Stimulated activated CD8-positive, alpha-beta memory T cell treated with anti-CD3 and anti-CD28 coated beads, Interleukin-15, amount 100 ng/mL, for 48 hours (primary cell): ENCODE data around the gene PLPPR1.

Experiments
- DNase-seq, 2 donors: peaks; one replicate each; pipeline ENCODE4 v3.0.0-alpha.2; 2020; ENCODE audit warnings: low read depth in 2 of 2

Gene PLPPR1

DNA sequence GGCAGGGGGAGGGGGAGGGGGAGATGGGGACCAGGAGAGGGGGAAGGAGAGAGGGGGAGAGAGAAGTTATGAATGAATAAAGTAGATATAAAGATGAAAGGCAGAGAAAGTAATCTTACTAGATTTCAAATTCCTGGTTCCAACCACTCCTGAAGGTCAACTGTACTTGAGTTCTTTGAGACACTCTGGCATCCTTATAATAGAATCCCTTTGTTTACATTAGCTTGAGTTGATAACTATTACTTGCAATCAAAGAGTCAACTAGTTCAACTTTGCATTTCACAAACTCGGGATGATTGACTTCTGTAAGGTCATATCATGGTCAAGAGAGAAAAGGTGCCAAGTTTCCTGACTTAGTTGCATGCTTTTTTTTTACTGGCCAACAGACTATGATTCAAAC lies 314.1 kb downstream of the PLPPR1 start:
- no peak for DNase-seq

- no peak for DNase-seq
Observed at GRCh38 chr9:101350285-101350684, 321.8 kb downstream of the PLPPR1 start.

DNA sequence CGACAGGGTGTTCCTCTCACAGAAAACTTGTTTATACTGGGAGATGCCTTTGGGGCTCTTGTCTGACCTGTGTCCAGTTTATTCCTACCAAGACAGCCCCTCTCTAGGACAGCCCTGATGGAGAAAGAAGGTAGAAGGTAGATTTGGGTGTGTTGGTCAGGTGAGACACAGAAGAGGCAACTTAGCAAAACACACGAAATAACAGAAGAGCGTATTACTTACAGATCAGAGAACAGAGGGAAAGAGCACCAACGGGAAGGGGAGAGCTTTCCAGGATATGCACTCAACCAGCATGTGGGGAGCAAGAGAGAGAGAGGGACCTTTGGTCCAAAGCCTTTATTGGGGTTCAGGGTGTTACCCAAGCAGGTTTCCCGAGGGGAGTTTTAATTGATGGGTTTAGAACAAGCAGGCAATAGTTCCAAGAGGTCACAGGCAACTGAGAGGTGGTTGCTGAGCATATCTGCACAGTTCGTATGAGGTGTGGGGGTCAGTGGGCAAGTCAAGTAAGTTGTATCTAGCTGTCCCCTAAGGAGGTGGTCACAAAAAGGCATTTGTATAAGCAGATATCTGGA lies 324.5 kb downstream of the PLPPR1 start:
- DNase-seq = no peak

DNA sequence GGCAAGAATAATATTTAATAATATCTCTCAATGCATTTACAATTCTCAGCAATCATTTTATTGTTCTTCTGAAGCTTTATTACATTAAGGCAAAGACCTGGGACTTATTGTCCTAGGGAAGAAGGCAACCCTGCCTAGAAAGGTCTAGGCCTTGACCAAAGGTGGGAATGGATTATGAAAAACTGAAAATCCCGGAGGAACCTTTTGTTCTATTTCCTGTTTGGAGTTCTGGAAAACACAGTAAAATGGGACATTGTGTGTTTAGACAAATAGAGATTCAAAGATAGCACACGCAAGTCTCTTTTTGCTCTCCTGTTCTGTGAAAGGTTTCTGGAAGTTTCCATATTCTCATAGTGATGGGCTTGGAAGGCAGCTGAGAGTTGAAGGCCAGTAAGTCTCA lies 325.2 kb downstream of the PLPPR1 start:
- no peak for DNase-seq

GRCh38 chr9:101354143-101354764 lies 325.7 kb downstream of the PLPPR1 start:
- no peak for DNase-seq

DNA sequence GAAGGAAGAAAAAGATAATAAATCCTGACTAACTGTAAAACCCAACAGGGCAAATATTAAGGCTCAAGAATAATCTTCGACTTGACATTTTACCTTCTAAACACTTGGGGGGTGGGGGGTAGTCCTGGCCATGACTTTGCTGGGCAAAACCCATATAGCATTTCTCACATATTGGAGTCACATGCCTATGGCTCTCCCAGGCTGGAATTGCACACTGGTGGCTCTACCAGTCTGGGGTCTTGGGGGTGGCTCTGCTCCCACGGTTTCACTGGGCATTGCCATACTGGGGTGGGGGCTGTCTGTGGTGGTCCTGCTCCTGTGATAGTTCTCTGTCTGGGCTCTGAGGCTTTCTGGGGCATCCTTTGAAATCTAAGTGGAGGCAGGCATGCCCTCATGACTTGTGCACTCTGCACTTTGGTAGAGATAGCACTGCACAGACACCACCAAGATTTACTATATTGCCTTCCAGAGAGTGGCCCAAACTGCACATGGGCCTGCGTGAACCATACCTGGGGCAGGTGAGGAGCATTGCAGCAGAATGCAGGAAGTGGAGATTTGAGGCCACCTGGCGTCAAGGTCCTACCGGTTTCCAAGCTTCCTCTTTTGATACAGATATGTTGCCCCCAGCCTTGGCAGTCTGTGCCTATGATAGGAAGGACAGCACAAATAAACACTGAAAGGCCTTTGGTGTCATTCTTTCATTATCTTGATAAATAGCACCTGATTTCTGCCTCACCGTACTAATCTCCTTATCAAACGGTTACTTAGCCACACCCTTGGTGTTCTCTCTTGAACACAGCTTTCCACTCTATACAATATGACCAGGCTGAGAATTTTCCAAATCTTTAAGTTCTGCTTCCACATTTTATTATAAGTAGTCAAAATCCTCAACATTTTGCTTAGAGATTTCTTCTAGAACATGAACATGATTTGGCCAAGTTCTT lies 326.5 kb downstream of the PLPPR1 start:
- no peak for DNase-seq

DNA sequence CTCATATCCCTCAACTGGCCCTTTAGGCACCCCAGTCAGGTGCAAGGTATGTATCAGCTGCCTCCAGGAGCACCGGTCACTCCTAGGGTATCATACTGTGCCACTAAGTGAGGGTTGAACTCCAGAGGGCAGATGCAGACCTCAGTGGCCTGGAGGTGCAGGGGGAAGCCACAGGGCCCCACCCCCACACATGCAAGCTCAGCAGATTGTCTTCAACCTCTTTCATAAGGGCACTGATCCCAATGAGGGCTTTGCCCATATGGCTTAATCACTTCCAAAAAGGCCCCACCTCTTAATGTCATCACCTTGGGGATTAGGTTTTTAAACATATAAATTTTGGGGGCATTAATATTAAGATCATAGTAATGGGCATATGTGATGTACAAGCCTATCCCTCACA lies 328.1 kb downstream of the PLPPR1 start:
- no peak for DNase-seq

DNA sequence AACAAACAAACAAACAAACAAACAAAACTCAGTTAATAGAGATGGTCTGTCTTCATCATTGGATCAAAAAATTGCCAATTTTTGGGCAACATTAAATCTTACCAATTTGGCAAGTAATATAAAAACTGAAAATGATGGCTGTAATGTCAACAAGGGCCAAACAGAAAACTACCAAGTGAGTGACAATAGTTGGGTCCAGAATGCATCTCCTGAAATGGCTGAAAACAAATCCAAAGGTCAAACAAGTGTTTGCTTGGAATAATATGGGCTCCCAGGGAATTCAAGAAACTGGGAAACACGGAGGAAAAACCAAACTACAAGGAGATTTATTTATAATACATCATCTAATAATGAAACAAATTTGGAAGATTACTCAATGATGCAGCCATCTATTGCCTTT lies 331.2 kb downstream of the PLPPR1 start:
- DNase-seq = no peak

GRCh38 chr9:101360647-101361046 lies 332.1 kb downstream of the PLPPR1 start:
- DNase-seq = no peak

GRCh38 chr9:101362450-101362849 lies 333.9 kb downstream of the PLPPR1 start:
- no peak for DNase-seq

DNA sequence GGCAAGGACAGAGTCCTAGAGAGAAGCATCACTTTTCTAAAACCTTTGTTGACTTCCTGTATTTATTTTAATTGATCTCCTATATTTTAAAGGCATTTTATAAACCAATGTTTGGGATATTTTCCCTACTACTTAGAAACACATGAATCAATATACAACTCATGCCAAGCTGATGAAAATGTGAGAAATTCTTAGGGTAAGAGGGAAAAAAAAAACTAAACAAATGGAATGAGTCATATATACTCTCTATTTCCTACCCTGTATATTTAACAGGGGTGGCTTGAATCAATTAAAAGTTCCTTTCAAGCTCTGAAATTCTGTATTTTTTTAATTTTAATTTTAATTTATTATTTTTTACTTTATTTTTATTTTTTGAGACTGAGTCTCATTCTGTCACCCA lies 336.7 kb downstream of the PLPPR1 start:
- no peak for DNase-seq

DNA sequence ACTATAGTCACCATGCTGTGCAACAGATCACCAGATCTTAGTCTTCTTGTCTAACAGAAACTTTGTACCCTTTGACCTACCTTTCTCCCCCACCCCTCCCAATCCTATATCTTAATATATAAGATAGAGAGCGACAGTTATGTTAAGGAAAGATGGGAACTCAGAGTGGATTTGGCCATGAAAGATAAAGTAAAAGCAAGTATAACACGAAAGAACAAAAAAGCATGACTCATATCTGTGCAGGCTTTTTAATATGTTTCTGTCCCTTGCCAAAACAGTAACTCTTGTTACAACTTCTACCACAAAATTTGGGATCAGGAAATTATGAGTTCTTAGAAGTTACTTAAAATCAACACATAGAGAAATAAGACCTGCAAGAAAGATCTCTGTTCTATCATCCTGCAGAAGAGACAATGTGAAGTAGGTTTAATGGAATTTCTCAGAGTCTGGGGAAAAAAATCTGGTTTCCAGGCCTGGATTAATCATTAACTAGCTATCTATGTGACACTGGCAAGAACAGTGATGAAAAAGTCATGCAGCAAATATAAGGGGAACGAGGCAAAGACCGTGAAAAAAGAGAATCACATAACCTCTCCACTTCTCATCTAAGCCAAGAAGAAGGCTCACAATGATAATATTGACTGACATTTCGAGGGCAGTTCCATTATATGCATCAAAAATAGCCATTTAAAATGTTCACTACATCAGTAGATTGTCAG lies 337.7 kb downstream of the PLPPR1 start:
- no peak for DNase-seq

DNA sequence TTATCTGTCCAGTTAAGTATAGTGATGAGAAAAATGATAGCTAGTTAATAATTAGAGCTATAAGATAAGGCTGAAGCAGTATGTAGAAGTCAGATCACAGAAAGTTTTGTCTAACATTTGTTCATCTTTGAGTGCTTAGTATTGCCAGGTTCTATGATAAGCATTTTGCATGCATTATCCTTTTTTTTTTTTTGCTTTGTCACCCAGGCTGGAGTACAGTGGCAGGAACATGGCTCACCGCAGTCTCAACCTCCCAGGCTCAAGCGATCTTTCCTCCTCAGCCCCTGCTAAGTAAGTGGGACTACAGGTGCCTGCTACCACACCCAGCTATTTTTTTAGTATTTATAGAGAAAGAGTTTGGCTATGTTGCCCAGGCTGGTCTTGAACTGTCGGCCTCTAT lies 338.8 kb downstream of the PLPPR1 start:
- no peak for DNase-seq

- DNase-seq = no peak
Observed at GRCh38 chr9:101369286-101369685, 340.8 kb downstream of the PLPPR1 start.

GRCh38 chr9:101369884-101370531 lies 341.5 kb downstream of the PLPPR1 start:
- DNase-seq = no peak

GRCh38 chr9:101371813-101372212 lies 343.3 kb downstream of the PLPPR1 start:
- no peak for DNase-seq

GRCh38 chr9:101372327-101373118 lies 344.0 kb downstream of the PLPPR1 start:
- DNase-seq = no peak
